ENCODE data around the gene GPS1.

DNA sequence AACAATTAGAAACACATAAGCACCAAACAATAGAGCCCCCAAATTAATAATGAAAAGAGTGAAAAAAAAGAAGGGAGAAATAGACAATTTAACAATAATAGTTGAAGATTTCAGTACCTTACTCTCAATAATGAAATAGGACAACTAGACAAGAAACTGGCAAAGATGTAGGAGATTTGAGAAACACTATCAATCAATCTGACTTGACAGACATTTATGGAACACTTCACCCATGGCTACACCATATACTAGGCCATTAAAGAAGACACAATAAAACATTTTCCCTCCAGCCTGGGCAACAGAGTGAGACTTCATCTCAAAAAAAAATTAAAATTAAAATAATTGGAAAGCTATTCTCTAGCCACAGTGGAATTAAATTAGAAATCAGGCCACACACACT lies 18.9 kb downstream of the GPS1 start:
- TF ChIP-seq CTCF (IDR thresholded peaks at IDR 0.05) (no peak), EZH2 (IDR thresholded peaks at IDR 0.05; ENCODE audit: borderline replicate concordance, insufficient read depth, low read depth, low read length, poor library complexity, severe bottlenecking) (no peak)
